Natural killer cell (primary cell): ENCODE results near the gene MBNL1. TPM values are rescaled to one million over a fixed set of nuclear protein-coding genes. Genes with fewer than 3 reads are reported as not detected.

Experiments
- ATAC-seq, 3 donors: fragments of 150-1000 bp in 2 of 3; fragments of 200-7000 bp in 1 of 3; cut with Tn5 transposase; 1 replicate in 1 of 3; 2 replicates in 2 of 3; pipeline ENCODE4 v1.10.0; 2021; ENCODE audit warnings: mild to moderate bottlenecking in 2 of 3, moderate library complexity in 2 of 3
- DNase-seq, 2 donors: peaks; one replicate each; pipeline versions ENCODE4 v3.0.0 to v3.0.0-alpha.2; 2013 to 2021; ENCODE audit warnings: mixed read lengths in 1 of 2
- H3K27ac ChIP-seq: one replicate; pipeline ENCODE4 v1.5.1; 2013; ENCODE audit warnings: mild to moderate bottlenecking, low read length
- H3K27me3 ChIP-seq: one replicate; pipeline ENCODE4 v1.6.1; 2013; ENCODE audit warnings: low read length; ENCODE audit not compliant: control insufficient read depth, insufficient read depth
- H3K36me3 ChIP-seq: one replicate; pipeline ENCODE4 v1.6.1; 2013; ENCODE audit warnings: low read length; ENCODE audit not compliant: control insufficient read depth, insufficient read depth
- H3K4me1 ChIP-seq: one replicate; pipeline ENCODE4 v1.6.1; 2013; ENCODE audit warnings: low read length; ENCODE audit not compliant: control insufficient read depth, insufficient read depth
- H3K4me3 ChIP-seq: one replicate; pipeline ENCODE4 v1.5.1; 2013; ENCODE audit warnings: low read length
- H3K9me3 ChIP-seq: one replicate; pipeline ENCODE4 v1.6.1; 2013; ENCODE audit warnings: low read length; ENCODE audit not compliant: control insufficient read depth, insufficient read depth
- H3K27ac Mint-ChIP-seq, 2 donors: one replicate each; pipeline ENCODE4 v1.8.0; 2022; ENCODE audit warnings: mild to moderate bottlenecking in 2 of 2, mixed read lengths in 2 of 2, moderate library complexity in 1 of 2
- H3K27me3 Mint-ChIP-seq, 2 donors: one replicate each; pipeline ENCODE4 v1.8.0; 2022; ENCODE audit warnings: low read depth in 2 of 2, mixed read lengths in 2 of 2
- H3K36me3 Mint-ChIP-seq: one replicate; pipeline ENCODE4 v1.8.0; 2022; ENCODE audit warnings: mixed read lengths
- H3K4me1 Mint-ChIP-seq, 2 donors: one replicate each; pipeline ENCODE4 v1.8.0; 2022; ENCODE audit warnings: mixed read lengths in 2 of 2
- H3K4me3 Mint-ChIP-seq: one replicate; pipeline ENCODE4 v1.8.0; 2022; ENCODE audit warnings: mild to moderate bottlenecking, moderate library complexity, mixed read lengths
- H3K9me3 Mint-ChIP-seq, 2 donors: one replicate each; pipeline ENCODE4 v1.8.0; 2022; ENCODE audit warnings: mixed read lengths in 2 of 2
- WGBS: methylation state at CpG from one replicate; pipeline ENCODE4 v1.1.7; 2013; ENCODE audit warnings: missing lambda C conversion rate; ENCODE audit not compliant: insufficient coverage; 5-methylcytosine and 5-hydroxymethylcytosine counted together
- intact Hi-C: fragments of 100-400 bp; cut with micrococcal nuclease; formaldehyde crosslinking; loops from one replicate; pipeline ENCODE4 v1.14.2; 2022
- total RNA-seq, 4 donors: library from RNA; stranded (reverse); fragments of 120-200 nt in 1 of 4; gene quantifications; one replicate each; pipeline versions ENCODE4 v1.2.3 to v1.2.4, GENCODE V29; 2013 to 2022
- TF ChIP-seq, protein P1 (sequence below): fragments of 200-600 bp; IDR thresholded peaks from one replicate; pipeline ENCODE4 v1.8.0; 2022; ENCODE audit warnings: antibody characterized with exemption

The MBNL1 gene
- total RNA-seq, 3 donors from 2014 or later (not counting 1 experiment from before 2014, with no cell fraction given), result 600 to 704 (median 607) TPM

DNA sequence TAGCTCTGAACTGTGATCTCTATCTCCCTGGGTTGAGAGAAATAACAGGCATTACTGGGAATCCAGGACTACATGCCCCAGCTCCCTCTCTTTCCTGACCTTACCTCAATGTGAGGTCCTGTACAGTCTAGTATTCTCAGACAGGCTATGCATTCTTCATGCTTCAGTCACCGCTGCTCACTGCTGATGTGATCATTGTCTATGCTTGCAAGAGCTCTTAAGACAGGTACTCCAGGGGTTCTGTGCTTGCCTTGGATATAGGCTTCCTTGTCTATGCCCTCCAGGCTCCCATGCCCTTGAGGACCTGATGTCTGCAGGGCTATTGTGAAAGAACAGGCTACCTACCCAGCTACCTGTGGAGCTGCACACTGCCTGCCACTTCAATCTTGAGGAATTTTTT, 183.6 kb downstream of the MBNL1 start:
- H3K9me3 ChIP-seq, result no peaks in the 10 kb centered on the region
- no peaks in the 10 kb centered on the region for H3K27me3 ChIP-seq
- peaks cover 85% of the 10 kb centered on the region for H3K36me3 ChIP-seq
- peak overlapping the region; percentile 8 for H3K27ac ChIP-seq
- H3K4me3 Mint-ChIP-seq, result no peak overlapping the region
- WGBS, result 100% methylated on average over 1 of the region's 1 CpG
- H3K36me3 Mint-ChIP-seq, result peaks cover 5% of the 10 kb centered on the region
- H3K27ac Mint-ChIP-seq, result peak overlapping the region; percentile 20 to 78
- peaks cover 38 to 46% of the 10 kb centered on the region in 2 donors for H3K4me1 Mint-ChIP-seq
- no peak for ATAC-seq
- TF ChIP-seq, protein P1, sequence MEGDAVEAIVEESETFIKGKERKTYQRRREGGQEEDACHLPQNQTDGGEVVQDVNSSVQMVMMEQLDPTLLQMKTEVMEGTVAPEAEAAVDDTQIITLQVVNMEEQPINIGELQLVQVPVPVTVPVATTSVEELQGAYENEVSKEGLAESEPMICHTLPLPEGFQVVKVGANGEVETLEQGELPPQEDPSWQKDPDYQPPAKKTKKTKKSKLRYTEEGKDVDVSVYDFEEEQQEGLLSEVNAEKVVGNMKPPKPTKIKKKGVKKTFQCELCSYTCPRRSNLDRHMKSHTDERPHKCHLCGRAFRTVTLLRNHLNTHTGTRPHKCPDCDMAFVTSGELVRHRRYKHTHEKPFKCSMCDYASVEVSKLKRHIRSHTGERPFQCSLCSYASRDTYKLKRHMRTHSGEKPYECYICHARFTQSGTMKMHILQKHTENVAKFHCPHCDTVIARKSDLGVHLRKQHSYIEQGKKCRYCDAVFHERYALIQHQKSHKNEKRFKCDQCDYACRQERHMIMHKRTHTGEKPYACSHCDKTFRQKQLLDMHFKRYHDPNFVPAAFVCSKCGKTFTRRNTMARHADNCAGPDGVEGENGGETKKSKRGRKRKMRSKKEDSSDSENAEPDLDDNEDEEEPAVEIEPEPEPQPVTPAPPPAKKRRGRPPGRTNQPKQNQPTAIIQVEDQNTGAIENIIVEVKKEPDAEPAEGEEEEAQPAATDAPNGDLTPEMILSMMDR, result no peak
- no peaks in the 10 kb centered on the region for H3K27me3 Mint-ChIP-seq
- DNase-seq, result no peak
- intact Hi-C loops, result no loop called here
- H3K4me3 ChIP-seq, result no peak overlapping the region
- H3K9me3 Mint-ChIP-seq, result no peaks in the 10 kb centered on the region
- no peaks in the 10 kb centered on the region for H3K4me1 ChIP-seq

DNA sequence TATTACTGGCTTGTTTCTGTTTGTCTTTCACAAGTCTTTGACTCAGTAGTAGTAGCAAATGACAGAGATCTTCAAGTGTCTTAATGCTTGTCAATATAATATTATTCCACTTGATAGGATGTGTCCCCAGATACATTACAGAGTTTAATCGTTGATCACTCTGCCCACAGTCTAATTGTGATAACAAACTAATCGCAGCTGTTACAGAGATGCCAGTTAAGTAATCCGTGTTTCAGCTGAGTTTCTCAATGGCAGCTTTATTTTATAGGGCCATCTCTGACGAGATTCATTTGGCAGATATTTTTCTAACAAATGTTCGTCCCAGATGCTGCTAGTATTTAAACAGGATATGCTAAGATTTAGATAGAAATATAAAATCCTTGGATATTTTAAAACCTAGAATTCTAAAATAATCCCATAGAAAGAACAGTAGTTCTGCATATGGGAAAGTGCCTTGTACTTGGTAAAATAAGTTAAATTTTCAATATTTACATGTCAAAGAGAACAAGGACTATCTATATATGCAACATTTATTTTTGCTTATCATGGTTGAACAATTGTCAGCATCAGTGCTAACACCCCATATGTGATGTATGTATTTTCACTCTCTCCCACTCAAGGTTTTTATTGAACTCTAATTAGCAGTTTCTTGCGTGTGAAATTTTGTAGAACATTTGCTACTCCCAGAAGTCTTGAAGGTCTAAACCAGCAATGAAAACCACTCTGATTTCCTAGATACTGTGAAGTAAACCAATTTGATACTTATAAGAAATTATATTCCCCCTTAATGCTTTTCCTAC, 185.5 kb downstream of the MBNL1 start:
- H3K36me3 Mint-ChIP-seq, result peaks cover 5% of the 10 kb centered on the region
- no peaks in the 10 kb centered on the region for H3K27me3 ChIP-seq
- WGBS, result 71% methylated on average over 4 of the region's 6 CpGs
- ATAC-seq (no peak), DNase-seq (no peak)
- no peaks in the 10 kb centered on the region for H3K27me3 Mint-ChIP-seq
- H3K36me3 ChIP-seq, result peaks cover 85% of the 10 kb centered on the region
- no peaks in the 10 kb centered on the region for H3K9me3 ChIP-seq
- H3K27ac Mint-ChIP-seq, result peak overlapping the region; percentile 69 to 77
- H3K4me1 Mint-ChIP-seq, result peaks cover 48 to 56% of the 10 kb centered on the region in 2 donors
- H3K4me3 ChIP-seq, result no peak overlapping the region
- no peaks in the 10 kb centered on the region for H3K4me1 ChIP-seq
- no peak overlapping the region for H3K27ac ChIP-seq
- TF ChIP-seq, protein P1, result no peak
- H3K4me3 Mint-ChIP-seq, result no peak overlapping the region
- no peaks in the 10 kb centered on the region for H3K9me3 Mint-ChIP-seq
- intact Hi-C loops, result no loop called here

DNA sequence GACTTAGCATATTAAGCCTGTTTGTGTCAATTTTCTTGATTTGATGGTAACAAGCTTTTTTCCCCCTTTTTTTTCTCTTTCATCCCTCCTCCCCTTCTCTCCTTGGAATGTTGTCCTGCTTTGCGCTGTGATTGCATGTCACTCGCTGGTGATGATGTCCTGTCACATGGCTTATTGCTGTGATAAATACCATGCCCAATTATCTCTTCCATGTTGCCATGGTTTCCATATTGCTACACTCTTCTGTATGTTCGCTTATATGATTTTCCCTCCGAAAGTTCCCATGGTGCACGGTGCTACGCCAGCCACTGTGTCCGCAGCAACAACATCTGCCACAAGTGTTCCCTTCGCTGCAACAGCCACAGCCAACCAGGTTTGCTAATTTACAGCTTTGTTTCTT, 187.3 kb downstream of the MBNL1 start:
- H3K27ac Mint-ChIP-seq, result peak overlapping the region; percentile 45 to 58
- Histone ChIP-seq H3K9me3 (no peaks in the 10 kb centered on the region), H3K27ac (no peak overlapping the region), H3K4me1 (no peaks in the 10 kb centered on the region), H3K27me3 (no peaks in the 10 kb centered on the region), H3K36me3 (peaks cover 85% of the 10 kb centered on the region), H3K4me3 (no peak overlapping the region)
- DNase-seq, result no peak
- no peaks in the 10 kb centered on the region for H3K27me3 Mint-ChIP-seq
- no peaks in the 10 kb centered on the region for H3K9me3 Mint-ChIP-seq
- TF ChIP-seq, protein P1, result no peak
- intact Hi-C loops, result no loop called here
- H3K36me3 Mint-ChIP-seq, result peaks cover 5% of the 10 kb centered on the region
- 98% methylated on average over 8 of the region's 8 CpGs for WGBS
- H3K4me1 Mint-ChIP-seq, result peaks cover 47 to 50% of the 10 kb centered on the region in 2 donors
- ATAC-seq, result no peak
- H3K4me3 Mint-ChIP-seq, result no peak overlapping the region
